Measurements from ENCODE around the gene COX6A2.

- TF ChIP-seq EZH2 (IDR thresholded peaks at IDR 0.05; ENCODE audit: borderline replicate concordance, low read length) (no peak), CTCF (conservative IDR thresholded peaks at IDR 0.05 in 1 of 2, IDR thresholded peaks at IDR 0.05 in 1 of 2; ENCODE audit: extremely low read depth in 1 of 2, insufficient read depth in 1 of 2, low read depth in 1 of 2, low read length in 2 of 2) (no peak)
Measured at GRCh38 chr16:31400191-31400590, 28.0 kb downstream of the COX6A2 start.
